ENCODE data around the gene ADAM19.

Gene ADAM19

GRCh38 chr5:157449011-157449723 lies 126.4 kb downstream of the ADAM19 start:
- Histone ChIP-seq H2AFZ (ENCODE audit: low read depth, low read length) (no peak overlapping the region), H2BK5ac (ENCODE audit: low read depth, low read length, poor library complexity, severe bottlenecking) (no peak overlapping the region), H3K79me1 (replicated peaks; ENCODE audit: low read length, poor library complexity, severe bottlenecking) (no peaks in the 10 kb centered on the region), H3K18ac (ENCODE audit: low read depth in 1 of 2, low read length in 2 of 2) (no peak overlapping the region), H2BK12ac (ENCODE audit: low read length in 2 of 2) (no peak overlapping the region), H3K4me3 (ENCODE audit: insufficient read depth in 1 of 2, low read depth in 1 of 2, low read length in 2 of 2) (no peak overlapping the region), H3K4ac (ENCODE audit: low read depth in 1 of 2, low read length in 2 of 2) (no peak overlapping the region), H3K4me2 (ENCODE audit: low read length, poor library complexity, severe bottlenecking) (no peak overlapping the region), H4K8ac (ENCODE audit: low read length) (no peak overlapping the region), H3K36me3 (ENCODE audit: control insufficient read depth in 1 of 2, insufficient read depth in 2 of 2, low read depth in 1 of 2, low read length in 2 of 2) (no peaks in the 10 kb centered on the region), H4K91ac (ENCODE audit: low read length) (no peak overlapping the region), H3K14ac (ENCODE audit: low read length in 2 of 2) (no peak overlapping the region), H3K9me3 (ENCODE audit: control insufficient read depth, low read length) (no peaks in the 10 kb centered on the region), H2AK5ac (ENCODE audit: low read length, severe bottlenecking) (no peak overlapping the region), H3K23ac (ENCODE audit: low read length in 2 of 2) (no peak overlapping the region), H3K4me1 (ENCODE audit: control insufficient read depth, insufficient read depth, low read depth, low read length) (peaks cover 10% of the 10 kb centered on the region), H3K9ac (ENCODE audit: low read length) (no peak overlapping the region), H2BK120ac (ENCODE audit: low read depth, low read length) (no peak overlapping the region), H2BK15ac (ENCODE audit: low read depth, poor library complexity, severe bottlenecking) (no peak overlapping the region), H3K27ac (ENCODE audit: low read length, poor library complexity, severe bottlenecking) (no peak overlapping the region), H3K27me3 (ENCODE audit: control insufficient read depth in 1 of 2, insufficient read depth in 1 of 2, low read length in 2 of 2) (peaks cover 0 to 4% of the 10 kb centered on the region in 2 experiments)
- DNase-seq = no peak
- WGBS = 88% methylated on average over 6 of the region's 6 CpGs

- Histone ChIP-seq H2BK120ac (ENCODE audit: low read depth, low read length) (no peak overlapping the region), H3K18ac (ENCODE audit: low read depth in 1 of 2, low read length in 2 of 2) (no peak overlapping the region), H3K79me1 (replicated peaks; ENCODE audit: low read length, poor library complexity, severe bottlenecking) (no peaks in the 10 kb centered on the region), H3K4me3 (ENCODE audit: insufficient read depth in 1 of 2, low read depth in 1 of 2, low read length in 2 of 2) (no peak overlapping the region), H2BK5ac (ENCODE audit: low read depth, low read length, poor library complexity, severe bottlenecking) (no peak overlapping the region), H3K9ac (ENCODE audit: low read length) (no peak overlapping the region), H4K91ac (ENCODE audit: low read length) (no peak overlapping the region), H3K4me2 (ENCODE audit: low read length, poor library complexity, severe bottlenecking) (no peak overlapping the region), H3K14ac (ENCODE audit: low read length in 2 of 2) (no peak overlapping the region), H2BK12ac (ENCODE audit: low read length in 2 of 2) (no peak overlapping the region), H4K8ac (ENCODE audit: low read length) (no peak overlapping the region), H2BK15ac (ENCODE audit: low read depth, poor library complexity, severe bottlenecking) (no peak overlapping the region), H3K4me1 (ENCODE audit: control insufficient read depth, insufficient read depth, low read depth, low read length) (peaks cover 16% of the 10 kb centered on the region), H2AFZ (ENCODE audit: low read depth, low read length) (no peak overlapping the region), H3K36me3 (ENCODE audit: control insufficient read depth in 1 of 2, insufficient read depth in 2 of 2, low read depth in 1 of 2, low read length in 2 of 2) (no peaks in the 10 kb centered on the region), H2AK5ac (ENCODE audit: low read length, severe bottlenecking) (no peak overlapping the region), H3K9me3 (ENCODE audit: control insufficient read depth, low read length) (no peaks in the 10 kb centered on the region), H3K27me3 (ENCODE audit: control insufficient read depth in 1 of 2, insufficient read depth in 1 of 2, low read length in 2 of 2) (no peaks in the 10 kb centered on the region), H3K27ac (ENCODE audit: low read length, poor library complexity, severe bottlenecking) (no peak overlapping the region), H3K4ac (ENCODE audit: low read depth in 1 of 2, low read length in 2 of 2) (no peak overlapping the region), H3K23ac (ENCODE audit: low read length in 2 of 2) (no peak overlapping the region)
- DNase-seq = no peak
- 93% methylated on average over 13 of the region's 13 CpGs for WGBS
Observed at GRCh38 chr5:157447201-157447637, 128.4 kb downstream of the ADAM19 start.

GRCh38 chr5:157446412-157446935 lies 129.1 kb downstream of the ADAM19 start:
- H3K4me3 ChIP-seq (ENCODE audit: insufficient read depth in 1 of 2, low read depth in 1 of 2, low read length in 2 of 2) = no peak overlapping the region
- no peak overlapping the region for H3K18ac ChIP-seq (ENCODE audit: low read depth in 1 of 2, low read length in 2 of 2)
- H3K23ac ChIP-seq (ENCODE audit: low read length in 2 of 2) = no peak overlapping the region
- H4K8ac ChIP-seq (ENCODE audit: low read length) = no peak overlapping the region
- no peak overlapping the region for H2BK12ac ChIP-seq (ENCODE audit: low read length in 2 of 2)
- H3K79me1 ChIP-seq (replicated peaks; ENCODE audit: low read length, poor library complexity, severe bottlenecking) = no peaks in the 10 kb centered on the region
- no peak overlapping the region for H2AFZ ChIP-seq (ENCODE audit: low read depth, low read length)
- no peak overlapping the region for H2BK120ac ChIP-seq (ENCODE audit: low read depth, low read length)
- no peak overlapping the region for H2AK5ac ChIP-seq (ENCODE audit: low read length, severe bottlenecking)
- no peak overlapping the region for H2BK5ac ChIP-seq (ENCODE audit: low read depth, low read length, poor library complexity, severe bottlenecking)
- no peak for DNase-seq
- H3K9me3 ChIP-seq (ENCODE audit: control insufficient read depth, low read length) = no peaks in the 10 kb centered on the region
- no peak overlapping the region for H2BK15ac ChIP-seq (ENCODE audit: low read depth, poor library complexity, severe bottlenecking)
- WGBS = 95% methylated on average over 9 of the region's 9 CpGs
- H3K27me3 ChIP-seq (ENCODE audit: control insufficient read depth in 1 of 2, insufficient read depth in 1 of 2, low read length in 2 of 2) = no peaks in the 10 kb centered on the region
- H3K4me2 ChIP-seq (ENCODE audit: low read length, poor library complexity, severe bottlenecking) = no peak overlapping the region
- H4K91ac ChIP-seq (ENCODE audit: low read length) = no peak overlapping the region
- no peak overlapping the region for H3K9ac ChIP-seq (ENCODE audit: low read length)
- H3K27ac ChIP-seq (ENCODE audit: low read length, poor library complexity, severe bottlenecking) = no peak overlapping the region
- H3K36me3 ChIP-seq (ENCODE audit: control insufficient read depth in 1 of 2, insufficient read depth in 2 of 2, low read depth in 1 of 2, low read length in 2 of 2) = no peaks in the 10 kb centered on the region
- peaks cover 12% of the 10 kb centered on the region for H3K4me1 ChIP-seq (ENCODE audit: control insufficient read depth, insufficient read depth, low read depth, low read length)
- no peak overlapping the region for H3K4ac ChIP-seq (ENCODE audit: low read depth in 1 of 2, low read length in 2 of 2)
- no peak overlapping the region for H3K14ac ChIP-seq (ENCODE audit: low read length in 2 of 2)

- Histone ChIP-seq H2BK15ac (ENCODE audit: low read depth, poor library complexity, severe bottlenecking) (no peak overlapping the region), H3K9ac (ENCODE audit: low read length) (no peak overlapping the region), H2AFZ (ENCODE audit: low read depth, low read length) (no peak overlapping the region), H3K9me3 (ENCODE audit: control insufficient read depth, low read length) (no peaks in the 10 kb centered on the region), H3K14ac (ENCODE audit: low read length in 2 of 2) (no peak overlapping the region), H2BK5ac (ENCODE audit: low read depth, low read length, poor library complexity, severe bottlenecking) (no peak overlapping the region), H3K27ac (ENCODE audit: low read length, poor library complexity, severe bottlenecking) (no peak overlapping the region), H3K36me3 (ENCODE audit: control insufficient read depth in 1 of 2, insufficient read depth in 2 of 2, low read depth in 1 of 2, low read length in 2 of 2) (no peaks in the 10 kb centered on the region), H2BK120ac (ENCODE audit: low read depth, low read length) (no peak overlapping the region), H3K27me3 (ENCODE audit: control insufficient read depth in 1 of 2, insufficient read depth in 1 of 2, low read length in 2 of 2) (no peaks in the 10 kb centered on the region), H3K18ac (ENCODE audit: low read depth in 1 of 2, low read length in 2 of 2) (no peak overlapping the region), H2AK5ac (ENCODE audit: low read length, severe bottlenecking) (no peak overlapping the region), H3K23ac (ENCODE audit: low read length in 2 of 2) (no peak overlapping the region), H3K4me3 (ENCODE audit: insufficient read depth in 1 of 2, low read depth in 1 of 2, low read length in 2 of 2) (no peak overlapping the region), H3K79me1 (replicated peaks; ENCODE audit: low read length, poor library complexity, severe bottlenecking) (no peaks in the 10 kb centered on the region), H4K8ac (ENCODE audit: low read length) (no peak overlapping the region), H4K91ac (ENCODE audit: low read length) (no peak overlapping the region), H2BK12ac (ENCODE audit: low read length in 2 of 2) (no peak overlapping the region), H3K4me1 (ENCODE audit: control insufficient read depth, insufficient read depth, low read depth, low read length) (peaks cover 12% of the 10 kb centered on the region), H3K4me2 (ENCODE audit: low read length, poor library complexity, severe bottlenecking) (no peak overlapping the region), H3K4ac (ENCODE audit: low read depth in 1 of 2, low read length in 2 of 2) (no peak overlapping the region)
- no peak for DNase-seq
- 88% methylated on average over 2 of the region's 5 CpGs for WGBS
Observed at GRCh38 chr5:157445745-157446411, 129.7 kb downstream of the ADAM19 start.

Data from mesenchymal stem cell (in vitro differentiated cells and primary cell).